HCT116 (cell line): ENCODE results near the gene DDX47. TPM values are rescaled to one million over a fixed set of nuclear protein-coding genes. Genes with fewer than 3 reads are reported as not detected.

Experiments used
- ATAC-seq: fragments of 200-7000 bp; cut with Tn5 transposase; 2 replicates; pipeline ENCODE4 v1.9.1; 2020; ENCODE audit warnings: mild to moderate bottlenecking, moderate library complexity
- BruUV-seq: library from RNA; stranded (reverse); fragments of 400-500 nt; replicated peaks from 2 replicates; lab custom pipeline; 2021; lab: Mats Ljungman, UMichigan
- CTCF ChIA-PET: fragments of 300-600 bp; sonication (Branson Sonifier 250); formaldehyde crosslinking; loops from one replicate; lab custom pipeline; 2021; ENCODE audit warnings: antibody characterized with exemption; lab: Charles Lee
- POLR2A ChIA-PET: fragments of 300-600, 350-600 bp; sonication (Branson Sonifier 250); formaldehyde crosslinking; loops from one replicate; lab custom pipeline; 2021; ENCODE audit warnings: antibody characterized with exemption; lab: Charles Lee
- RAD21 ChIA-PET, 2 experiments: fragments of 300-600 bp; sonication (Branson Sonifier 250); formaldehyde crosslinking; loops; one replicate each; lab custom pipeline; 2023; ENCODE audit warnings: low total read pairs in 2 of 2; ENCODE audit not compliant: uncharacterized antibody in 2 of 2, unreplicated experiment in 2 of 2, low non-redundant PET in 1 of 2; lab: Charles Lee
- DNase-seq: peaks from one replicate; pipeline ENCODE4 v3.0.0-alpha.2; 2010; ENCODE audit warnings: low read depth, low spot score
- H2AFZ ChIP-seq: fragments of 200-600 bp; shearing (Covaris generic), sonication (generic); 2 replicates; pipeline ENCODE4 v1.6.1; 2017; ENCODE audit warnings: low read depth, mixed run types, mixed read lengths, antibody characterized with exemption, low read length; ENCODE audit not compliant: poor library complexity, severe bottlenecking
- H3K27ac ChIP-seq: 2 replicates; pipeline ENCODE4 v1.5.1; 2012; ENCODE audit warnings: low read depth, low read length
- H3K27me3 ChIP-seq: fragments of 200-600 bp; sonication (generic); 2 replicates; pipeline ENCODE4 v1.6.1; 2016; ENCODE audit warnings: mixed run types, low read length, mixed read lengths; ENCODE audit not compliant: insufficient read depth
- H3K36me3 ChIP-seq, 2 experiments: fragments of 200-500 bp in 1 of 2; fragments of 200-600 bp in 1 of 2; sonication (Bioruptor generic) in 1 of 2; sonication (generic) in 1 of 2; 2 replicates each; pipeline versions ENCODE4 v1.5.1 to v1.6.1; 2014 to 2016; ENCODE audit warnings: low read length in 2 of 2, inconsistent platforms in 1 of 2, mixed read lengths in 1 of 2, mixed run types in 1 of 2; ENCODE audit not compliant: insufficient read depth in 2 of 2, control insufficient read depth in 1 of 2
- H3K4me1 ChIP-seq, 2 experiments: fragments of 200-600 bp in 1 of 2; sonication (generic) in 1 of 2; 2 replicates each; pipeline versions ENCODE4 v1.5.1 to v1.6.1; 2012 to 2017; ENCODE audit warnings: low read length in 2 of 2, inconsistent platforms in 1 of 2, mild to moderate bottlenecking in 1 of 2, mixed read lengths in 1 of 2, mixed run types in 1 of 2, moderate library complexity in 1 of 2; ENCODE audit not compliant: insufficient read depth in 2 of 2, control insufficient read depth in 1 of 2
- H3K4me2 ChIP-seq: fragments of 200-600 bp; sonication (generic); 2 replicates; pipeline ENCODE4 v1.6.1; 2017; ENCODE audit warnings: mixed run types, low read length, mixed read lengths
- H3K4me3 ChIP-seq, 2 experiments: fragments of 200-600 bp in 1 of 2; sonication (generic) in 1 of 2; replicated peaks in 1 of 2; 2 replicates each; pipeline ENCODE4 v1.5.1; 2011 to 2016; ENCODE audit warnings: low read length in 2 of 2, control low read depth in 1 of 2, low read depth in 1 of 2, mild to moderate bottlenecking in 1 of 2, mixed read lengths in 1 of 2, mixed run types in 1 of 2
- H3K79me2 ChIP-seq: fragments of 200-600 bp; sonication (generic); 2 replicates; pipeline ENCODE4 v1.6.1; 2017; ENCODE audit warnings: mild to moderate bottlenecking, mixed run types, low read length, moderate library complexity, mixed read lengths; ENCODE audit not compliant: insufficient read depth
- H3K9ac ChIP-seq: fragments of 200-600 bp; sonication (generic); 2 replicates; pipeline ENCODE4 v1.6.1; 2016; ENCODE audit warnings: low read length, mixed read lengths
- H3K9me2 ChIP-seq: fragments of 200-600 bp; sonication (generic), shearing (Covaris generic); 2 replicates; pipeline ENCODE4 v1.6.1; 2017; ENCODE audit warnings: mixed run types, mild to moderate bottlenecking, moderate library complexity; ENCODE audit not compliant: insufficient read depth
- H3K9me3 ChIP-seq, 2 experiments: fragments of 200-500 bp in 1 of 2; fragments of 200-600 bp in 1 of 2; sonication (Bioruptor generic) in 1 of 2; sonication (generic) in 1 of 2; 2 replicates each; pipeline ENCODE4 v1.6.1; 2014 to 2017; ENCODE audit warnings: low read length in 2 of 2, mixed read lengths in 2 of 2, inconsistent platforms in 1 of 2, low read depth in 1 of 2, mild to moderate bottlenecking in 1 of 2, mixed run types in 1 of 2, moderate library complexity in 1 of 2; ENCODE audit not compliant: control insufficient read depth in 1 of 2, insufficient read depth in 1 of 2
- H4K20me1 ChIP-seq: fragments of 200-600 bp; sonication (generic), shearing (Covaris generic); 2 replicates; pipeline ENCODE4 v1.6.1; 2017; ENCODE audit warnings: mixed run types, mild to moderate bottlenecking, moderate library complexity; ENCODE audit not compliant: insufficient read depth
- CBX3 ChIP-seq: IDR thresholded peaks from 2 replicates; pipeline ENCODE4 v1.6.1; 2012; ENCODE audit warnings: low read depth
- ELF1 ChIP-seq: IDR thresholded peaks from 2 replicates; pipeline ENCODE4 v1.6.1; 2012; ENCODE audit warnings: low read depth, borderline replicate concordance
- EZH2phosphoT487 ChIP-seq: fragments of 200-600 bp; IDR thresholded peaks from 2 replicates; pipeline ENCODE4 v1.6.1; 2018; ENCODE audit warnings: antibody characterized with exemption, borderline replicate concordance
- POLR2A ChIP-seq: IDR thresholded peaks from 2 replicates; pipeline ENCODE4 v1.7.0; 2011; ENCODE audit warnings: borderline replicate concordance; ENCODE audit not compliant: insufficient read depth, insufficient read length; ENCODE audit errors: extremely low read depth
- POLR2AphosphoS5 ChIP-seq: IDR thresholded peaks from 2 replicates; pipeline ENCODE4 v1.6.1; 2011; ENCODE audit warnings: mild to moderate bottlenecking, low read depth, low read length, moderate library complexity
- SIN3A ChIP-seq: IDR thresholded peaks from 2 replicates; pipeline ENCODE4 v1.6.1; 2012; ENCODE audit warnings: low read depth
- SP1 ChIP-seq: IDR thresholded peaks from 2 replicates; pipeline ENCODE4 v1.6.1; 2012; ENCODE audit warnings: low read depth
- YY1 ChIP-seq: IDR thresholded peaks from 2 replicates; pipeline ENCODE4 v1.6.1; 2011; ENCODE audit warnings: low read length, low read depth, moderate library complexity, mild to moderate bottlenecking; ENCODE audit not compliant: insufficient replicate concordance; ENCODE audit errors: extremely low read depth
- intact Hi-C: fragments of 100-400 bp; cut with micrococcal nuclease; formaldehyde crosslinking; loops from 2 replicates; pipeline ENCODE4 v1.10.0; 2022
- total RNA-seq: library from RNA; stranded (reverse); gene quantifications from one replicate; pipeline ENCODE4 v1.2.1, GENCODE V29; 2021; ENCODE audit not compliant: unreplicated experiment
- TF ChIP-seq, protein P1 (sequence below): IDR thresholded peaks from 2 replicates; pipeline ENCODE4 v1.6.1; 2011; ENCODE audit warnings: mild to moderate bottlenecking, low read length, moderate library complexity; ENCODE audit not compliant: insufficient replicate concordance; ENCODE audit errors: extremely low read depth
- TF ChIP-seq, protein P2 (sequence below): IDR thresholded peaks from 2 replicates; pipeline ENCODE4 v1.6.1; 2012
- TF ChIP-seq, protein P3 (sequence below): IDR thresholded peaks from 2 replicates; pipeline ENCODE4 v1.6.1; 2012

Gene DDX47
- total RNA-seq, 1 experiment from 2014 or later, result 103 TPM

DNA sequence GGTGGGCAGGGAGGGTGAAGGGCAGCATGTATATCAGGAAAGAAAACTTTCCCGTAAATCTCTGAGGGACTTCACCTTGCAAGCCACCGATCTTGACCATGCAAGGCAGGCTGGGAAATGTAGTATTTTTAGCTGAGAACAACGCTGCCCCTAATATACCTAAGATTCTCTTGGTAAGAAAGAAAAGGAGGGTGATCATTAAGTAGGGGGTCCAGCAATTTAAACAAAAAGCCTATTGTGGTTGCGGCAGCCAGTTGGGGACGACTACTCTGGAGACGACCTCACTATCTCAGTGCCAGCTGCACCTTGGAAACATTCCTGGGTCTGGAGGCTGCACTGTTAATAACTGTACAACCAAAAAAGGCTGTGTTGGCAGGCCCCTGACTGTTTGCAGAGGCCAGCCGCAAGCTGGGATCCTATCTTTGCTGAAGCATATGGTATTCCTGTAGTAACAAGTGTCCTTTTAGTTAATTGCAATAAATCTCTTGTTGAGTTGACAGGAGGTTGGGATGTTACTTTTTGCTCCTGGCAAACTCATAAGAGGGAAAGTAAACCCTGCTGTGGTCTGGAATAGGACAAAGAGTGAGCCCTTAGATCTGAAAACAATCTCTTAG, 21.3 kb upstream of the DDX47 start:
- Histone ChIP-seq H3K36me3 (no peaks in the 10 kb centered on the region), H2AFZ (peak overlapping the region; percentile 7), H3K4me1 (peaks cover 6 to 42% of the 10 kb centered on the region in 2 experiments; a peak in 3 of 4 replicates), H3K9me3 (no peaks in the 10 kb centered on the region), H3K4me2 (0 out of 2 replicates have a peak overlapping the region, but pooled peaks have one; percentile 6), H3K4me3 (no peak overlapping the region), H3K27ac (no peak overlapping the region), H3K79me2 (no peaks in the 10 kb centered on the region), H4K20me1 (no peaks in the 10 kb centered on the region), H3K27me3 (no peaks in the 10 kb centered on the region), H3K9me2 (no peaks in the 10 kb centered on the region), H3K9ac (no peak overlapping the region)
- ChIA-PET POLR2A (interaction anchor here (1.4 kb wide), 1 partner anchor 99 kb away, joined by 3 read pairs; the partner anchor contains the start of gene GPRC5A), CTCF (no interaction called here), RAD21 (no interaction called here)
- TF ChIP-seq POLR2A (no peak), SP1 (no peak), CBX3 (no peak), YY1 (no peak), ELF1 (no peak), EZH2phosphoT487 (no peak), SIN3A (no peak), POLR2AphosphoS5 (no peak)
- TF ChIP-seq, protein P1, sequence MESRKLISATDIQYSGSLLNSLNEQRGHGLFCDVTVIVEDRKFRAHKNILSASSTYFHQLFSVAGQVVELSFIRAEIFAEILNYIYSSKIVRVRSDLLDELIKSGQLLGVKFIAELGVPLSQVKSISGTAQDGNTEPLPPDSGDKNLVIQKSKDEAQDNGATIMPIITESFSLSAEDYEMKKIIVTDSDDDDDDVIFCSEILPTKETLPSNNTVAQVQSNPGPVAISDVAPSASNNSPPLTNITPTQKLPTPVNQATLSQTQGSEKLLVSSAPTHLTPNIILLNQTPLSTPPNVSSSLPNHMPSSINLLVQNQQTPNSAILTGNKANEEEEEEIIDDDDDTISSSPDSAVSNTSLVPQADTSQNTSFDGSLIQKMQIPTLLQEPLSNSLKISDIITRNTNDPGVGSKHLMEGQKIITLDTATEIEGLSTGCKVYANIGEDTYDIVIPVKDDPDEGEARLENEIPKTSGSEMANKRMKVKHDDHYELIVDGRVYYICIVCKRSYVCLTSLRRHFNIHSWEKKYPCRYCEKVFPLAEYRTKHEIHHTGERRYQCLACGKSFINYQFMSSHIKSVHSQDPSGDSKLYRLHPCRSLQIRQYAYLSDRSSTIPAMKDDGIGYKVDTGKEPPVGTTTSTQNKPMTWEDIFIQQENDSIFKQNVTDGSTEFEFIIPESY, result no peak
- TF ChIP-seq, protein P2, sequence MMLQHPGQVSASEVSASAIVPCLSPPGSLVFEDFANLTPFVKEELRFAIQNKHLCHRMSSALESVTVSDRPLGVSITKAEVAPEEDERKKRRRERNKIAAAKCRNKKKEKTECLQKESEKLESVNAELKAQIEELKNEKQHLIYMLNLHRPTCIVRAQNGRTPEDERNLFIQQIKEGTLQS, result no peak
- TF ChIP-seq, protein P3, sequence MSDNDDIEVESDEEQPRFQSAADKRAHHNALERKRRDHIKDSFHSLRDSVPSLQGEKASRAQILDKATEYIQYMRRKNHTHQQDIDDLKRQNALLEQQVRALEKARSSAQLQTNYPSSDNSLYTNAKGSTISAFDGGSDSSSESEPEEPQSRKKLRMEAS, result no peak
- ATAC-seq, result no peak
- intact Hi-C loops, result loop anchor here (5.0 kb wide), 1 partner anchor 125 kb away; no protein-coding TSS in a partner anchor
- no TSS peak for BruUV-seq
- no peak for DNase-seq
